ENCODE data around the gene GLI2. TPM values are rescaled to one million over a fixed set of nuclear protein-coding genes. Genes with fewer than 3 reads are reported as not detected.

GLI2 gene
- total and polyA plus RNA-seq, 7 donors: 0.20 to 2.4 (median 0.66) TPM

DNA sequence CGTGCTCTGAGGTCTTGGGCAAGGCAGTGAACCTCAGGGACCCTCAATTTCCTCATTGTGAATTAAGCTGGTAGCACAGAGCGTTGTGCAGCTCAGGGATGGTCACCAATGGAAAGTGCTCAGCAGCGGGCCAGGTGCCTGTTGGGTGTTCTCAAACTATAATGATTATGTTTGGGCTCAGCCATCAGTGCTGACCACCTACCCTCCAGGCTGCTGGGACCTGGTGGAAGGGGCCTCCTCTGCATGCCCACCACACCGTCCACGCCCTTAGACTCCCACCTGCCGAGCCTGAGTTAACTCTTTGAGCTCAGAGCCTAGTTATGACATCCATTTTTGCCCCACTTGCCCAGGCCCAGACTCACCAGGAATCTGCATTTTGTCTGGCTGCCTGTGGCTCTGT lies 35.0 kb downstream of the GLI2 start:
- DNase-seq (peak in 1 of 2 donors; percentile 4), ATAC-seq (no peak)
- Histone ChIP-seq H3K27me3 (ENCODE audit: insufficient read depth in 3 of 3, low read length in 2 of 3) (no peaks in the 10 kb centered on the region), H3K4me3 (no peak overlapping the region), H3K36me3 (ENCODE audit: insufficient read depth in 1 of 2, low read depth in 1 of 2) (no peaks in the 10 kb centered on the region), H3K9me3 (no peaks in the 10 kb centered on the region), H3K4me1 (no peaks in the 10 kb centered on the region), H3K27ac (no peak overlapping the region)
- WGBS, 3 donors: 83 to 91% (median 87%) methylated on average over 6 of the region's 6 CpGs
- no peak for TF ChIP-seq CTCF (IDR thresholded peaks at IDR 0.05)
- intact Hi-C loops (cut with DNase I): no loop called here

DNA sequence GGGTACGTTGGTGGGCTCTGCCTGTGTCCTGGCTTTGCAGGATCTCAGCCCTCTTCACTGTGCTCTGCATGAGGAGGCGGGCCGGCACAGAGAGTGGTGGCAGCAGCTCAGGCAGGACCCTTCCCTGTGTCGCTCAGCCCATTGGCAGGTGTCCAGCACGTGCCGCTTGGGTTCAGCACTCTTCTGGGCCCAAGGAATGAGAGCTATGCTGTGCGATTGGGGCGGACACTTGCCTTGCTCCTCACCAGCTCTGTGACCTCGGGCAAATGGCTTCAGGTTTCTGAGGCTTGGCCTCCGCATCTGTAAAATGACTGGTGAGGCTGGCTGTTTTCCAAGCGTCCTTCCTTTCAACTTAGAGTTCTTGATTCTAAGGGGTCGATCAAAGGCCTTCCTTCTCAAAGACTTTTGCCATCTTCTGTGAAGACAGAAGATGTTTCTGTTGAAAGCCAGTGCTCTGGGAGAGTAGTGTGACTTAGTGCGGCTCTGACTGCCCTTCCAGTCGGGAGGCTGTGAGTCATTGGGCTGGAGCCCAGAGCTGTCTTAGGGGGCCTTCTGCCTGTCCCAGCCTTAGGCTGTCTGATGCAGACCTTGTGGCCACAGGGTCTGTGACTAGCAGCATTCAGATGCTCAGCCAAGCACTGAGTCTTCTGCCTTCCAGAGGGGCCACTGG lies 35.6 kb downstream of the GLI2 start:
- ATAC-seq (peak; percentile 67 to 81 (median 70)), DNase-seq (peak; percentile 76 to 84)
- 37 to 61% (median 44%) methylated on average over 14 of the region's 14 CpGs for WGBS, 3 donors
- TF ChIP-seq CTCF (IDR thresholded peaks at IDR 0.05): no peak
- Histone ChIP-seq H3K27me3 (ENCODE audit: insufficient read depth in 3 of 3, low read length in 2 of 3) (no peaks in the 10 kb centered on the region), H3K4me1 (no peaks in the 10 kb centered on the region), H3K9me3 (no peaks in the 10 kb centered on the region), H3K36me3 (ENCODE audit: insufficient read depth in 1 of 2, low read depth in 1 of 2) (no peaks in the 10 kb centered on the region), H3K4me3 (no peak overlapping the region), H3K27ac (peak overlapping the region; percentile 3)
- intact Hi-C loops (cut with DNase I): no loop called here

DNA sequence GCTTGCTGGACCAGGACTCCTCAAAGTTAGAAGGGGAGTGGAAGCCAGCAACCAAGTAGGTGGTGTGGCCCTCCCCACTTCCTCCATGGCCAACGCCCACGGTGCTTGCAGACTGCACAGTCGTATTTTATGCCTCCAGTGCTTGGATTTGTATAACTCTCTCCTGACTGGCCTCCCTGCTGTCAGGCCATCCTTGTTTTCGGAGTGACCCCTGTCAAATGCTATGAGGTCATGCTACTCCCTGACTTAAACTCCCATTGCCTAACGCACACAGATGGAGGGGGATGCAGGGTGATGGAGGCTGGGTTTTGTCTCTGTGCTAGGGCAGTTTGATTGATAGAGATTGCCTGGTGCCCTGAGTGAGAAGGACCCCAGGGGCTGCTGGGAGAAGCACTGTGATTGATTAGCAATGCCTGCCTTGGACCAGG lies 36.1 kb downstream of the GLI2 start:
- no peaks in the 10 kb centered on the region for H3K4me1 ChIP-seq
- no peaks in the 10 kb centered on the region for H3K36me3 ChIP-seq (ENCODE audit: insufficient read depth in 1 of 2, low read depth in 1 of 2)
- peak overlapping the region; percentile 3 for H3K27ac ChIP-seq
- no peak overlapping the region for H3K4me3 ChIP-seq
- TF ChIP-seq CTCF (IDR thresholded peaks at IDR 0.05): no peak
- peak in 2 of 4 donors; percentile 29 to 37 for ATAC-seq
- H3K9me3 ChIP-seq: no peaks in the 10 kb centered on the region
- WGBS, 3 donors: 49 to 54% (median 51%) methylated on average over 5 of the region's 5 CpGs
- peaks cover 0 to under 1% (median 0%) of the 10 kb centered on the region in 3 donors for H3K27me3 ChIP-seq (ENCODE audit: insufficient read depth in 3 of 3, low read length in 2 of 3)
- DNase-seq: peak in 1 of 2 donors; percentile 9
- intact Hi-C loops (cut with DNase I): no loop called here

- 75 to 83% (median 80%) methylated on average over 5 of the region's 5 CpGs for WGBS, 3 donors
- Histone ChIP-seq H3K36me3 (ENCODE audit: insufficient read depth in 1 of 2, low read depth in 1 of 2) (no peaks in the 10 kb centered on the region), H3K9me3 (no peaks in the 10 kb centered on the region), H3K4me3 (no peak overlapping the region), H3K4me1 (no peaks in the 10 kb centered on the region), H3K27ac (no peak overlapping the region), H3K27me3 (ENCODE audit: insufficient read depth in 3 of 3, low read length in 2 of 3) (peaks cover 0 to 1% (median 0%) of the 10 kb centered on the region in 3 donors)
- intact Hi-C loops (cut with DNase I): no loop called here
- DNase-seq (peak; percentile 7 to 15), ATAC-seq (no peak)
- no peak for TF ChIP-seq CTCF (IDR thresholded peaks at IDR 0.05)
Observed at GRCh38 chr2:120772261-120772660, 36.6 kb downstream of the GLI2 start.
